ENCODE results near the gene SPATS2L. TPM values are rescaled to one million over a fixed set of nuclear protein-coding genes. Genes with fewer than 3 reads are reported as not detected.

SPATS2L gene
- total RNA-seq, 1 experiment from 2014 or later: 148 TPM

- DNase-seq (ENCODE audit: low read depth): no peak
Observed at GRCh38 chr2:200297100-200297499, 9.4 kb upstream of the SPATS2L start.

GRCh38 chr2:200297989-200298388, 8.5 kb upstream of the SPATS2L start:
- no peak for DNase-seq (ENCODE audit: low read depth)

- no peak for DNase-seq (ENCODE audit: low read depth)
Observed at GRCh38 chr2:200298816-200299215, 7.7 kb upstream of the SPATS2L start.

- no peak for DNase-seq (ENCODE audit: low read depth)
Observed at GRCh38 chr2:200300065-200300464, 6.4 kb upstream of the SPATS2L start.

GRCh38 chr2:200300638-200301314, 5.7 kb upstream of the SPATS2L start:
- DNase-seq (ENCODE audit: low read depth): peak; percentile 98

- no peak for DNase-seq (ENCODE audit: low read depth)
Observed at GRCh38 chr2:200301953-200302858, 4.3 kb upstream of the SPATS2L start.

- DNase-seq (ENCODE audit: low read depth): peak; percentile 53
Observed at GRCh38 chr2:200302940-200303727, 3.4 kb upstream of the SPATS2L start.

- DNase-seq (ENCODE audit: low read depth): peak; percentile 46
Observed at GRCh38 chr2:200305797-200306195, 697 bp upstream of the SPATS2L start.

- DNase-seq (ENCODE audit: low read depth): peak; percentile 70
Observed at GRCh38 chr2:200306931-200307723, 634 bp downstream of the SPATS2L start.

GRCh38 chr2:200307724-200308545, 1.4 kb downstream of the SPATS2L start:
- peak; percentile 32 for DNase-seq (ENCODE audit: low read depth)

- peak; percentile 55 for DNase-seq (ENCODE audit: low read depth)
Observed at GRCh38 chr2:200308546-200309295, 2.2 kb downstream of the SPATS2L start.

GRCh38 chr2:200309296-200310049, 3.0 kb downstream of the SPATS2L start:
- DNase-seq (ENCODE audit: low read depth): no peak

GRCh38 chr2:200310545-200310971, 4.1 kb downstream of the SPATS2L start:
- DNase-seq (ENCODE audit: low read depth): no peak

GRCh38 chr2:200311139-200311538, 4.6 kb downstream of the SPATS2L start:
- DNase-seq (ENCODE audit: low read depth): no peak

- DNase-seq (ENCODE audit: low read depth): no peak
Observed at GRCh38 chr2:200314976-200315567, 8.6 kb downstream of the SPATS2L start.

- no peak for DNase-seq (ENCODE audit: low read depth)
Observed at GRCh38 chr2:200317975-200318374, 11.5 kb downstream of the SPATS2L start.

- DNase-seq (ENCODE audit: low read depth): no peak
Observed at GRCh38 chr2:200318940-200319435, 12.5 kb downstream of the SPATS2L start.

Data from RPMI7951 (cell line).